Ovary (tissue), 9 donors: ENCODE data around the gene SDK1. TPM values are rescaled to one million over a fixed set of nuclear protein-coding genes. Genes with fewer than 3 reads are reported as not detected.

Experiments
- DNase-seq, 5 donors: peaks; one replicate each; pipeline ENCODE4 v3.0.0-alpha.2; 2019 to 2020
- H3K27ac ChIP-seq, 2 donors: fragments of 200-600 bp; one replicate each; pipeline versions ENCODE4 v1.5.1 to v1.8.0; 2019 to 2022
- H3K27me3 ChIP-seq: fragments of 200-600 bp; one replicate; pipeline ENCODE4 v1.8.0; 2022
- H3K36me3 ChIP-seq: fragments of 200-600 bp; sonication (generic); one replicate; pipeline ENCODE4 v1.5.1; 2019
- H3K4me1 ChIP-seq: one replicate; pipeline ENCODE4 v1.8.1; 2013; ENCODE audit warnings: mild to moderate bottlenecking, moderate library complexity; ENCODE audit not compliant: insufficient read depth
- H3K4me3 ChIP-seq: fragments of 200-600 bp; sonication (generic); one replicate; pipeline ENCODE4 v1.5.1; 2017
- H3K9me3 ChIP-seq, 2 donors: fragments of 200-600 bp in 1 of 2; sonication (generic) in 1 of 2; one replicate each; pipeline versions ENCODE4 v1.5.1 to v1.8.1; 2013 to 2019; ENCODE audit warnings: mild to moderate bottlenecking in 1 of 2, moderate library complexity in 1 of 2
- CTCF ChIP-seq, 3 donors: fragments of 450-650 bp in 2 of 3; fragments of 200-600 bp in 1 of 3; IDR thresholded peaks; one replicate each; pipeline versions ENCODE4 v1.5.1 to v1.8.0; 2016 to 2022; ENCODE audit warnings: antibody characterized with exemption in 3 of 3, mild to moderate bottlenecking in 1 of 3
- EP300 ChIP-seq: sonication (generic); formaldehyde crosslinking; IDR thresholded peaks from one replicate; pipeline ENCODE4 v1.6.1; 2017; ENCODE audit warnings: antibody characterized with exemption
- POLR2A ChIP-seq: fragments of 450-650 bp; IDR thresholded peaks from one replicate; pipeline ENCODE4 v1.6.1; 2017; ENCODE audit warnings: antibody characterized with exemption, mild to moderate bottlenecking, moderate library complexity
- WGBS, 3 donors: extraction: QIAGEN DNeasy Blood & Tissue Kit in 1 of 3; methylation state at CpG; one replicate each; pipeline versions ENCODE4 v1.1.5 to v1.1.7; 2013 to 2017; 5-methylcytosine and 5-hydroxymethylcytosine counted together
- intact Hi-C, 4 donors: fragments of 100-400 bp; cut with DNase I; formaldehyde crosslinking; loops; one replicate each; pipeline versions ENCODE4 v1.11.0 to v1.15.1; 2022 to 2023
- polyA plus RNA-seq, 2 donors: library from polyadenylated mRNA; stranded (reverse); fragments of 200-250 nt in 1 of 2; fragments of 350-450 nt in 1 of 2; fragmentation: Illumina TruSeq in 1 of 2; extraction: RNeasy Lipid Tissue Mini Kit (QIAGEN cat#74804) in 1 of 2; gene quantifications; one replicate each; pipeline ENCODE4 v1.2.3, GENCODE V29; 2013 to 2014
- total RNA-seq, 7 donors: library from RNA; depleted of rRNA in 2 of 7; stranded (reverse); fragments of >200 nt in 2 of 7; fragmentation: NEBNext Ultra II Directional in 3 of 7; extraction: Animal tissue kit (Norgen Biotek cat#: 25700) in 3 of 7; gene quantifications; one replicate each; pipeline versions ENCODE4 v1.1.0 to v1.2.4, GENCODE V29; 2016 to 2023
- donor health status: DM: no; HTN: no; CAD: no; lungs with moderate emphysema.
- donor health status: DM: no; HTN: no; CAD: no.
- donor health status: Bipolar disorder and iron deficiency.
- donor health status: DM: yes; HTN: yes; CAD: no.
- donor health status: DM: no; HTN: no; CAD: no.
- donor health status: DM: yes; HTN: yes; CAD: no.

The SDK1 gene
- total and polyA plus RNA-seq, 9 donors, result 1.2 to 13.3 (median 4.4) TPM

GRCh38 chr7:4244041-4244440 is 943.0 kb downstream of the SDK1 start:
- H3K4me3 ChIP-seq, result no peak overlapping the region
- no peak for TF ChIP-seq EP300
- TF ChIP-seq CTCF (IDR thresholded peaks at IDR 0.05), result no peak
- no peak for TF ChIP-seq POLR2A
- no peaks in the 10 kb centered on the region for H3K4me1 ChIP-seq
- H3K27me3 ChIP-seq, result no peaks in the 10 kb centered on the region
- H3K27ac ChIP-seq, result no peak overlapping the region
- intact Hi-C loops, result no loop called here
- no peaks in the 10 kb centered on the region for H3K9me3 ChIP-seq
- no peaks in the 10 kb centered on the region for H3K36me3 ChIP-seq
- DNase-seq, result no peak
- WGBS, 3 donors, result 93 to 96% (median 95%) methylated on average over 4 of the region's 4 CpGs

- intact Hi-C loops, result no loop called here
- Histone ChIP-seq H3K27ac (no peak overlapping the region), H3K4me3 (no peak overlapping the region), H3K27me3 (no peaks in the 10 kb centered on the region), H3K36me3 (no peaks in the 10 kb centered on the region), H3K9me3 (no peaks in the 10 kb centered on the region), H3K4me1 (no peaks in the 10 kb centered on the region)
- TF ChIP-seq CTCF (IDR thresholded peaks at IDR 0.05), result no peak
- no peak for TF ChIP-seq POLR2A
- no peak for TF ChIP-seq EP300
- DNase-seq, result no peak
- 88 to 95% (median 89%) methylated on average over 6 of the region's 6 CpGs for WGBS, 3 donors
These were observed 943.6 kb downstream of the SDK1 start for GRCh38 chr7:4244635-4245034.

- no peaks in the 10 kb centered on the region for H3K27me3 ChIP-seq
- no peak overlapping the region for H3K27ac ChIP-seq
- H3K36me3 ChIP-seq, result no peaks in the 10 kb centered on the region
- no peak for DNase-seq
- 93 to 94% (median 94%) methylated on average over 19 of the region's 19 CpGs for WGBS, 3 donors
- H3K4me3 ChIP-seq, result no peak overlapping the region
- no peaks in the 10 kb centered on the region for H3K9me3 ChIP-seq
- intact Hi-C loops, result no loop called here
- H3K4me1 ChIP-seq, result no peaks in the 10 kb centered on the region
- TF ChIP-seq POLR2A (no peak), CTCF (IDR thresholded peaks at IDR 0.05) (no peak), EP300 (no peak)
These were observed 944.2 kb downstream of the SDK1 start for GRCh38 chr7:4245135-4245865.

- Histone ChIP-seq H3K27ac (no peak overlapping the region), H3K4me3 (no peak overlapping the region), H3K4me1 (no peaks in the 10 kb centered on the region), H3K9me3 (no peaks in the 10 kb centered on the region), H3K36me3 (no peaks in the 10 kb centered on the region), H3K27me3 (no peaks in the 10 kb centered on the region)
- no peak for DNase-seq
- TF ChIP-seq EP300, result no peak
- no peak for TF ChIP-seq POLR2A
- WGBS, 3 donors, result 85 to 88% (median 85%) methylated on average over 12 of the region's 12 CpGs
- intact Hi-C loops, result no loop called here
These were observed 944.9 kb downstream of the SDK1 start for GRCh38 chr7:4245866-4246470.

- H3K4me1 ChIP-seq, result no peaks in the 10 kb centered on the region
- no peaks in the 10 kb centered on the region for H3K9me3 ChIP-seq
- TF ChIP-seq POLR2A, result no peak
- H3K4me3 ChIP-seq, result no peak overlapping the region
- no peaks in the 10 kb centered on the region for H3K36me3 ChIP-seq
- no peaks in the 10 kb centered on the region for H3K27me3 ChIP-seq
- no peak for DNase-seq
- no peak overlapping the region for H3K27ac ChIP-seq
- 87 to 91% (median 88%) methylated on average over 11 of the region's 11 CpGs for WGBS, 3 donors
- intact Hi-C loops, result no loop called here
These were observed 945.5 kb downstream of the SDK1 start for GRCh38 chr7:4246536-4246935.
